HPDE6-E6E7 (cell line): ENCODE measurements around the gene ADAMTS3.

Experiments used
- DNase-seq: peaks from one replicate; pipeline ENCODE4 v3.0.0; 2011; ENCODE audit warnings: missing footprints; ENCODE audit errors: extremely low spot score

ADAMTS3 gene

DNA sequence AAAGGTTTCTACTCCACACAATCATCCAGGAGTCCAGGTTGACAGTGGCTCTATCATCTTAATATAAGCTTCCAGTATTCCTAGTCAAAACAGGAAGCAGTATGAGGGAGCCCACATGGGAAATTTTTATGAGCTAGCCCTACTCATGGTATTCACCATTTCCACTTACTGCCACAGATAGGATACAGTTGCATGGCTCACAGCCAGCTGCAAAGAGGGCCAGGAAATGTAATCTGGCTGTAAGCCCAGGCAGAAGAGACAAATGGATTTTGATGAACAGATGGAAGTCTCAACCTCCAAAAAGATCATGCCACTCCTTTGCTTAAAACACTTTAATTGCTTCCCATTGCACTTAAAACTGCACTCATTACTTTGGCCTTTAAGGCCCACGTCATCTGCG lies 150.6 kb downstream of the ADAMTS3 start:
- DNase-seq: no peak

DNA sequence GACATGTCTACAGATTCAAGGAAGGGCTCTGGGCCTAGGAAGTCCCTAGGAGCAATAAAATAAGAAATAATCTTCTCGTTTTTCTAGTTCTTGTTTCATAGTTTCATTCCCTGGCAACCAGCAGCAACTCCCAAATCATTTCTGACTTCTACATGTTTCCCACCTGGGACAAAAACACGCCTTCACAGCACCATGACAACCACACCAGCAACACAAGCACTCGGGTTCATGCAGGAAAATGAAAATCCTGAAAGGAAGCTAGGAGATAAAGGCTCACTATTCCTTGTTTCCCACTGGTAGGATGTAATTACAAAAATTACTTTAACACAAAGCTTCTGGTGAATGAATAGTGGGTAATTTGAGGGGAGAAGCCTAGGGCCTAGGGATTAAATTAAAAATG lies 158.9 kb downstream of the ADAMTS3 start:
- DNase-seq: no peak

DNA sequence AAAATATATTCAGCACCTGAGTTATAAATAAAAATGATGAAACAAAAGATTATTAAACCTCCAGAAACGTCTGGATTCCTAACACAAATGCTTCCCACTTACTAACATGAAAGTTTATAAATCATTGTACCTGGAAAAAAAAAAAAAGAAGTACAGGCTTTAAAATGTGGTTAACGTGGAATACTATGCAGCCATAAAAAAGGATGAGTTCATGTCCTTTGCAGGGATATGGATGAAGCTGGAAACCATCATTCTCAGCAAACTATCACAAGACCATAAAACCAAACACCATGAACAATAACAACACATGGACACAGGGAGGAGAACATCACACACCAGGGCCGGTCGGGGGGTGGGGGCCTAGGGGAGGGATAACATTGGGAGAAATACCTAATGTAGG lies 160.5 kb downstream of the ADAMTS3 start:
- DNase-seq: no peak

DNA sequence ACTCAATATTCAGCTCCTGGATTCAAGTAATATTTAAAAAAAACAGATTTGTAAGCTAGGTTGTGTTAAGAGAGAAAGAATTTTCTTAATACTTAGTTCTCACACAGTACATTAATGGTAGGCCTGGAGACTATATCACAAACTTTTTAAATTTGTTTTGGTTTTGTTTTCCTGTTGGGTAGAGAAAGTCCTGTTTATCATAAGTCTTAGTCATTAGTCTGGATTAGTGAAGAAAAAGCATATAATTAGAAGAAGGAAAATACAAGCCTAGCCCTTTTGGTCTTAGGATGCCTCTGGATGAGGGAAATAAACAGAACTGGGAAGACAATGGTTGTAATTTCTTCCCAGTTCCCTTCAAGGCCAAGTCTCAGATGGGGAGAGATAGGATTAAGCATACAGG lies 163.6 kb downstream of the ADAMTS3 start:
- DNase-seq: no peak

DNA sequence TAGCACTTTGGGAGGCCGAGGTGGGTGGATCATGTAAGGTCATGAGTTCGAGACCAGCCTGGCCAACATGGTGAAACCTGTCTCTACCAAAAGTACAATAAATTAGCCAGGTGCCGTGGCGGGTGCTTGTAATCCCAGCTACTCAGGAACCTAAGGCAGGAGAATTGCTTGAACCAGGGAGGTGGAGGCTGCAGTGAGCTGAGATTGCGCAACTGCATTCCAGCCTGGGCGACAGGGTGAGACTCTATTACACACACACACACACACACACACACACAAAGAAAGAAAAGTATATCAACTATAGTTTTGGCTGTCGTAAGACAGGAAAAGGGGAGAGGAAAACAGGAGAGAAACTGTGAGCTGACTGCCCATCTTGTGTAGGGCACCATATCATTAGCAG lies 171.7 kb downstream of the ADAMTS3 start:
- no peak for DNase-seq

DNA sequence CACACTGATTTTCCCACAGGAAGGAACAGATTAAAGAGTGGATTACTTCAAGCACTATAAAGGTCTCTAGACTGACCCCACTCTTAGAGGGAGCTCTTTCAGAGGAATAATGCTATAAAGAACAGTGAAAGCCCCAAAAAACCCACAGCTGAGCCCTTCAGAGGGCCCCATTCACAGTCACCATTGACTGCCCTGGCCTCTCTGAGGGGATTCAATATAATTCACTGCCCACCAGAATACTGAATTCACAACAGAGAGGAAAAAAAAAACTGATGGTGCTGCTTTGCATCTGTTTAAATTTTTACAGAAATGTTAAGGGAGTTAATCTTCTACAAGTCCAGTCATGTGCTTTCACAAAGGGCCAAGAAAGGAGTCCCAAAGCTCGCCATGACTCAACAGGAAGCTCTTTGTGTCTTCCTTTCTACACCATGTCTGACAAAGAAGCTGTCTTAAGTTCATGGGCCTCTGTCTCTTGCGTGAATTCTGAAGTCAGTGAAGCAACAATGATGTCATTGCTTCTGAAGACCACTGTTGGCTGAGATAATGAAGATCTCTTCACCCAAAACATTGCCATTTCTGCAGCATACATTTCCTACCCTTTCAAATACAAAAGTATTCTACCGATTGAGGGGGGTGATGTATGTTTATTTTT lies 174.9 kb downstream of the ADAMTS3 start:
- DNase-seq: peak; percentile 37

DNA sequence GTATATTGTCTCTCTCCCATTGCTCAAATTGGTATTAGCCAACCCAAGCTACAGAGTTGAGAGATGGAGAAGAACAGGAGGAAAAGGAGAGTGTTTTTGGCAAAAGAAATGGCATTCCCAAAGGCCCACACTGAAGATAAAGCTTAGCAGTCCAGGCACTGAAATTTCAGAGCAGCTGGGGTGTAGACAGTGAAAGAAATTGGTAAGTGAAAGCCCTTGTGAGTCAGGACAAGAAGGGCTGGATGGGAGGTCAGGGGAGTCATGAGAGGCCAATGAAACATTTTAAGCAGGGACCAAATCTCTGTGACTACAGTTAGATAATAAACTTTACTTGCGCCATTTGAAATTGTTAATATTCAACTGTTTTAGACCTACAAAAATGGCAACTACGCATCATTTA lies 177.7 kb downstream of the ADAMTS3 start:
- DNase-seq: no peak

DNA sequence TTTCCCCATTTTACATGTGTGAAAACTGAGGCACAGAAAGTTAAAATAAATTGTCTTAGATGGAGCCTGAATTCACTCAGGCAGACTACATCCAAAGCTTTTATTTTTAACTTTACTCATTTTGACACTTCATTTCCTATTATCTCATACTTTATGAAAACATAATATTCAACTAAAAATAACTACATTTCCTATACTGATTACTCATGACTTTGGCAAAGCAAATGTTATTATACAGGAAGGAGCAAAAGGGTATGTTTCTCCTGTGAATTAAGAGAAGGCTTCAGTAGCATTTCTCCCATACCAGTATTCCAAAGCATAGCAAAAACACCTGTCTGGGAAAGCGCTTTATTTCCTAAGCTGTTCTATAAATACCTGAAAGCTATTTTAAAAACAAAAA lies 178.6 kb downstream of the ADAMTS3 start:
- no peak for DNase-seq

DNA sequence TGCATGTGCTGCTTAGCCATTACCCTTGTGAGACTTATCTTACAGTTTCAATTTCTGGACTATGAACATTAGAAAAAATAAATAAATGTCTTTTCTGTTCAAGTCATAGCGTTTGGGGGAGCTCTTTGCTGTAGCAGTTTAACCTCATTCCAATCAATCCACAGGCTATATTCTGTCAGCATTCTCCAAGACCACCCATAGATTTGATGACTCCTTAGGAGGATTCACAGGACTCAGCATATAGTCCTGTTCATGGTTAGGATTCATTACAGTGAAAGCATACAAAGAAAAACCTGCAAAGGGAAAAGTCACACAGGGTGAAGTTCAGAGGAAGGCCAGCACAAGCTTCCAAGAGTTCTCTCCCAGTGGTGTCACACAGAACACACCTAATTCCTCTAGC lies 180.5 kb downstream of the ADAMTS3 start:
- no peak for DNase-seq

DNA sequence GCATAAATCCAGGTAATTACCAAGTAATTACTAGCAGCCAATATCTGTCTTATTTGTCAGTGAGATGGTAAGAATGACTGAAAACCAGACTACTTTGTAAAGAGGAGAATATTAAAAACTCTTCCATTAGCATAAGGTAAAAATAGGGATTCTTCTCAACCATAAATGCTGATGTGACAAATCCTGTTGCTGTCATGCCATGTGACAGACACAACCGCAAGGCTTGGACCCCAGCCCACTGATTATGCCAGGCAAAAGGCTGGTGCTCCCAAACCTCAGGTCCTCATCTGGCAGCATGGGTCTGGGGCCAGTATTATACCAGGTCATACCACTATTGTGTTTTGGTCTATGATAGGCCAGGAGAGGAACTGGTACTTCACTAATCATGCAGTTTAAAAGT lies 181.1 kb downstream of the ADAMTS3 start:
- no peak for DNase-seq

DNA sequence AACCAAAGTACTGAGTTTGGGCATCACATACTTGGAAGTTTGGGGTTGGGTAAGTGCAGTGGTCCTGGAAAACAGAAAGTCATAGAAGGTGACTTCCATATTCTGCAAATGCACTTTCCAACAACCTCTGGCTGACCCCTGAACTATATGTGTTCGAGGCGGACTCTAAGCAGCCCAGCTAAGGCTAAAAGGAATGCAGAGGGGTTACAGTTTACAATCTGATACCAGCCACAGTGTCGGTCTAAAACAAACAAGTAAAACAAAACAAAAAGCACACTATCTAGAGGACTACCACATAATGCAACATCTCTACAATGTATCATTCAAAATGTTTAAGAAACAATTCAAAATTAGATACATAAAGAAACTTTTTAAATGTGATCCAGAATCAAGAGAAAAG lies 185.6 kb downstream of the ADAMTS3 start:
- no peak for DNase-seq

DNA sequence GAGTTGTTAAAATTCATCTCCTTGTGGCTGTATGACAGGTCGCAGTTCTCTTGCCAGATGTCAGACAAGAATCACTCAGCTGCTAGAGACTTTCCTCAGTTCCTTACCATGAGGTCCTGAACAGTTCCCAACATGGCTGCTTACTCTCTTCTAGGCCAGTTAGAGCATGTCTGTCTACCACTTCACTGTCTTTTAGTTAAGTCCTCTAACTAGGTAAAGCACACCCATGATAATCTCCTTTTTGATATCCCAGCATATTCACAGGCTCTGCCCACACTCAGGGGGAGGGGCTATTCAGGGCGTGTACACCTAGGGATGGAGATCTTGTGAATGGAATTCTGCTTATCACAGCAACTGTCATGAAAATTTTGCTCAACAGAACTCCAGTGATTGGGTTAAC lies 190.1 kb downstream of the ADAMTS3 start:
- DNase-seq: no peak

DNA sequence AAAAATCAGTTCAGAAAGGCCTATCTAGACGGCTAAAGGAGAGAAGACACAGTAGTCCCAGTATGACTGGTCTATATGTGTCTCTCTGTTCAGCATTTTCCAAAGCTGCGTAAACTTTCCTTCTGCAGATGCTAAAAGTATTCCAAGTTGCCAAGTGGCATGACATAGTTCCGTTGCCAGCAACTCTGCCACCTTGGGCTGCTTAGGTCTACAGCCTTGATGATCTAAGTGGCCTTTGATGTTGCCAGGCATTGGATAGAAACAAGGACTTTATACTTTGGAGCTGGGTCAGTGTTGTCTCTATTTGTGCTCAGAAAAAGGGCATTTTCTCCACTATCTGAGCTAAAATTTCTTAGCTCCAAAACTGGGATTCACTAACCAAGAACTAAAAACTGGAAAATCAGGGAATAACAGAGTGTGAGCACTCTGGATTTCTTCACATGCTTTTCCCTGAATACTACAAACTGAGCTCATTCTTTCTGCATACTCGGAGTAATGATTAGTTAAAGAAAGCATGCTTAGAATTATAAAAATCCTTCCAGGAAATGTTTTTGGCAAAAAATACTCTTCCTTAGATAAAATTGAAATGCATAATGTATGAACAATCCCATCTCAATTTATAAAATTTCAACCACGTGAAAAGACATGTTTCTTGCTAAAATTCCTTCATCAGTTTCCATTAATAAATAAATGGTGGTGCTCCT lies 191.4 kb downstream of the ADAMTS3 start:
- no peak for DNase-seq

DNA sequence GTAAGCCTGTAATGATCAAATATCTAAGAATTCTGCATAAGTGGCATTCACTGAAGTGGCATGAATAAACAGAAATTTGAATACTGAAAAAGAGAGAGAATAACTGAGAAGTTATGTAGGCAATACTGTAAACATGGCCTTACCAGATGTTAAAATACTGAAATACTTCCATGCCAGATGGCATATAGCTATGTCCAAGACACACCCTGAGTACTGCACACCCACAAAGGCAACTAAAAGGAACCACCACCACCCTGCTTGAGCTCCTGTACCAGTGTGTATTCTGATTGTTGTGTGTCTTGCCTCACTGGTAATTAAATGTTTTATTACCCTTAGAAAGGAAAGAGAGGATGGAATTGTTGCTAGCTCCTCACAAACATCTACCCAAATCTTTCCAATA lies 192.1 kb downstream of the ADAMTS3 start:
- DNase-seq: no peak

DNA sequence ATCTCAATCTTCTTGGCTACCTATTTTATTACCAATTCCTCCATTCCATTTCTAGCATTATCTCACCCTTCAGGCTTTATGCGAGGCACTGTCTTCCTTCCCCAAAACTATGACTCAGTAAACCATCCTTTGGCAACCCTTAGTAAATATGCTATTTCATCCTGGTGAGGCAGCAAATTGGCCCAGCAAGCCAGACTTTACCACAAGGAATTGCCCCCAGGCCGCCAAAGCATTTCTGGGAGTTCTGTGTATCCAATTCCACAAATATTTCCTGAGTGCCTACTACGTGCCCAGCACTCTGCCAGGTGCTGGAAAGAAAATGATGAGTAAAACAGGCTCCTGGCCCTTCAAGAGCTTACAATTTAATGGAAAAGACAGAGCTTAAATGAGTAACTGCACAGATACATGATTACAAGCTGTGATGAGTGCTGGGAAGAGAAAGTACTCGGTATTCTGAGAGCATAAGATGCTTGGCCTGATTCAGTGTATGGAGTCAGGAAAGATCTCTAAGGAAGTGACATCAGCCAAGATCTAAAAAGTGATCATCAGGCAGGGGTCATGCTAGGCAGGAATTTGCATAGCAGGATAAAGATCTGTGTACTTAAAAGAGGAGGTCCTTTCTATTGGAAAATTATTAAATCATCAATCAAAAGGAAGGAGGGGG lies 193.8 kb downstream of the ADAMTS3 start:
- no peak for DNase-seq

DNA sequence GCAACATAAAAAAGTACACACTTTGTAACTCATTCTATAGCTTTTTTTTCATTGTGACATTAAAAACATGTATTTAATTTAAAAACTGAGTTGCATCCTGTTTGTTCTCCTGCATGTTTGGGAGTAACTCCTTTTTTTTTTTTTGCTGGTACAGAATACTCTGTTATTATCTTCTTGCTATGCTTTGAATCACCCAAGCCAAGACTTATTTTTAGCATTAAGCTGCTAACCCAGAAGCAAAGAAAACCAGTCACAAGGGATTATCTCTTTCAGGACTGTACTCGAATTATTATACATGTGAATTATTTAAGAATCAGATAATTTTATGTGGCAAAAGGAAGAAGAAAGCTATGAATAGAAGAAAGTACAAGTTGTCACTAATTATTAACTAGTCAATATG lies 194.9 kb downstream of the ADAMTS3 start:
- DNase-seq: no peak

DNA sequence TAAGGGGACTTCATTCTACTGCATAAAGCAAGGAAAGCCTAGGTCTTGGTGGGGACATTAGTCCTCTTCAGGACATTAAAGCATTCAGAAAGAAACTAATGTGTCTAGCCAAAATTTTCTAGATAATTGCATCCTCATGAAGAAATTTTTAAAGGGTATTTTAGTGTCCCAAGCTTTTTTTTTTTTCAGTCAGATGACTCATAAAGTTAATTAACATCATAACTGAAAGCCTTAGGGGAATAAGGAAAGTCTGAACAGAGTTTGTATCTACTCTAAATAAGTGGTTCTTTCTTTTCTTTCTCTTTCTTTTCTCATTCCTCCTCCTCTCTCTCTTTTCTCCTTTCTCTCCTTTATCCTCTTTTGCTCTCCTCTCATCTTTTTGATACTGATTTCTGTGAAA lies 202.4 kb downstream of the ADAMTS3 start:
- DNase-seq: no peak

DNA sequence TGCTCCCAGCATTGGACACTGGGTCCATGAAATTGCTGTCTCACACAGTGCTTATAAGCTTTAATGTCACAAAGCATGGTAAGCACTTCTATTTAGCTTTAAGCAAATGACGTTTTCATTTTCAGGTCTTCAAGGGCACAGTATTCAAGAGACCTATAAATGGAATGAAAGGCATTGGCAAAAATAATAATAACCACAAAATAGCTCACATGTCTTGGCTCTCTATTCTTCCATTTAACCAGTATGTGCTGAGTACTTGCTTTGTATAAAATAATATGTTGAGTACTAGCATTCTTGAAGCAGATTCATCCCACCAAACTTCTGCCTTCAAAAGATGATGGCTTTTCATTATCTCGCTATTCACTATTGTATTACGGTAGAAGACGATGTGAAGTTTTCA lies 203.0 kb downstream of the ADAMTS3 start:
- no peak for DNase-seq

DNA sequence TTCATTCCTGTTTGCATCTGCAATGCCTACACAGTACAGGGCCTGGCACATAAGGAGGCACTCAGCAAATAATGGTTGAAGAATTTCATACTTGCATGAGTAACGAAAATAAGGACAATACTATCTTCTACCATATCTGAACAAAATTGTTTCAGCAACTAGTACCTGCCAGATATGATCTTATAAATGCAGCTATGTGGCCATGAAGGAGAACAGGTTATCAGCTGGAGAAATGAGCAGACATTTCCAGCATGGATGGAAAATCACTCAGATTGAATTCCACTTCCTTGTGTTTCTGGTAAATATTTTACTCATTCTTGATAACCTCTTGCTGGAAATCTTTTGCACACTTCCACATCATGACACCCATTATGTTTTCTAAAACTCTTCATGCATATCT lies 204.0 kb downstream of the ADAMTS3 start:
- DNase-seq: no peak

DNA sequence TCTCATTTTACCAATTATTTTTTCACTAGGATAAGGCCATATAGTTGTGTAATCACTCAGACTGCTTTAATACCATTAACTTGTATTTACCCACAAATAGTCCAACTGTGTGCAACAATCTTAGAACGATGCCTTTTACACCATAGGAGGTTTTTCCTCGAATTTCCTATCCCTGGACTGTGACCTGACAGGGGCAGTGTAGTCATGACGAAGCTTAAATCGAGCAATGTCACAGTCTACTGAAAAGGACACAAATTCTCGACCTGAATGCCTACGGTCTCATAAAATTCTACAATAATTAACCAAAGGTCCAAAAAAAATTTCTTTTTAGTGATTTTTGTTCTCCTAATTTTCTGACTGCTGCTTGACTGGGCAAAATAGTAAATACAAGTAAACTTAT lies 208.9 kb downstream of the ADAMTS3 start:
- no peak for DNase-seq

DNA sequence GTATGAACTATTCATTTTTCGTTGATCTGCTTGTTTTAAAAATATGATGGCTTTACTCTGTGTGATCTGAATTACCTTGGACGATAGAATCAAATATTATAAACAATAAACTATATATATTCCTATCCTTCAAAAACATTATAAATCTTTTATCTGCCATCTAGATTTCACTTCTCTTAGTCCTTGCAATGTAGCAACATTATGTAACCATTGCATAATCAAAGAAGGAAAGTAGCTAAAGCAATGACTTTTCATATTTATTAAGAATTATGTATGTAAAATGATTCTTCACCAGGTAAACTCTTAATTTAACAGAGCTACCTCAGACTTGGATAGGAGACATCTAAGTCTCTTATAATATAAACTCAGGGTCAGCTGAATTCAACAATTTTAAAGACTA lies 210.5 kb downstream of the ADAMTS3 start:
- no peak for DNase-seq

DNA sequence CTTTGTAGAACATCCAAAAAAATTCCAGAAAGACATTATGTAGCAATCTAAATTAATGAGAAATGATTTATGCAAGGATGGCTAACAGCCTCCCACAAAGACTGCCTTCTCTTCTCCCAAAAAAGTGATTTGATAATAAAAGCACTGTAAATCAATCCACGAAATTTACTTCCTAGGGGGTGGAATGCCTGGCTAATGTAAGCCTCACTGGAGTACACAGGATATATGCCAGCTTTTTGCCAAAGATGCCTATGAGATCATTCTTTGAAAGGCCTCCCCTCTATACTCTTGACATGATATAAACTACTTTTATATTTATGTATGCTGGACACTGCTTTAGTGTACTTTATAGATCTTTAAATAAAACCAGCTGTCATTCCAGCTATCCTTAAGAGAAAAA lies 211.1 kb downstream of the ADAMTS3 start:
- no peak for DNase-seq

DNA sequence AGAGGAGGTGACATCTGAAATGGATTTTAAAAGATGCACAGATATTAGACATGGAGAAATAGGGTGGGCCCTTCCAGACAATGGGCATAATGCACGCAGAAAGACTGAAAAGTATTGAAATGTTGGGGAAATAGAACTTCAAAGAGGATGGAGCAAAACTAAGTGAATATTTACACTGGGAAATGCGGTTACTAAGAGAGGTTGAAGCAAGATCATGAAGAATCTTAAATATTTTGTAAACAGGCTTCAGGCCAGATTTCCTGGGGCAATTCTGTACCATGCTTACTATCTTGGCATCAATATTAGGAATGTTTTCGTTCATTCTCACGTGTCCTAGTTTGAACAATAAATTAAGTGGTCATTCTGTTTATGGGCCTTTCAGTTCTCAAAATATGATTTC lies 216.3 kb downstream of the ADAMTS3 start:
- no peak for DNase-seq
